ENCODE data around the gene IL36G.

GRCh38 chr2:112941753-112942653, 35.8 kb upstream of the IL36G start:
- TF ChIP-seq CTCF (IDR thresholded peaks at IDR 0.05) = peak; percentile 38 to 92 (median 79)
- TF ChIP-seq POLR2A (IDR thresholded peaks at IDR 0.05) = no peak
